Stimulated activated CD8-positive, alpha-beta memory T cell treated with anti-CD3 and anti-CD28 coated beads, Interleukin-12 subunit alpha, Interleukin-12 subunit beta, amount 100 ng/mL, for 24 hours (primary cell): ENCODE results near the gene PDE3B.
"Not testable (repeated sequence)": the region's sequence is repeated elsewhere in the genome, so short reads cannot be mapped to it uniquely, and the experiment has no call there.

Experiments
- DNase-seq: peaks from one replicate; pipeline ENCODE4 v3.0.0-alpha.2; 2020; ENCODE audit errors: extremely low read depth

PDE3B gene

GRCh38 chr11:14641801-14642200 is 1.8 kb upstream of the PDE3B start:
- no peak for DNase-seq

- no peak for DNase-seq
These were observed 1.2 kb upstream of the PDE3B start for GRCh38 chr11:14642453-14642852.

- DNase-seq, result no peak
These were observed 519 bp upstream of the PDE3B start for GRCh38 chr11:14642873-14643696.

- DNase-seq, result no peak
These were observed 816 bp downstream of the PDE3B start for GRCh38 chr11:14644226-14645014.

- DNase-seq, result no peak
These were observed 1.7 kb downstream of the PDE3B start for GRCh38 chr11:14645015-14645912.

- no peak for DNase-seq
These were observed 2.6 kb downstream of the PDE3B start for GRCh38 chr11:14645985-14646900.

- DNase-seq, result no peak
These were observed 6.5 kb downstream of the PDE3B start for GRCh38 chr11:14650064-14650463.

- DNase-seq, result no peak
These were observed 9.5 kb downstream of the PDE3B start for GRCh38 chr11:14653090-14653489.

- DNase-seq, result no peak
These were observed 11.8 kb downstream of the PDE3B start for GRCh38 chr11:14655435-14655834.

- no peak for DNase-seq
These were observed 13.2 kb downstream of the PDE3B start for GRCh38 chr11:14656536-14657457.

GRCh38 chr11:14657841-14658240 is 14.2 kb downstream of the PDE3B start:
- DNase-seq, result no peak

GRCh38 chr11:14664926-14665325 is 21.3 kb downstream of the PDE3B start:
- DNase-seq, result not testable (repeated sequence)

- not testable (repeated sequence) for DNase-seq
These were observed 23.7 kb downstream of the PDE3B start for GRCh38 chr11:14667329-14667728.

- DNase-seq, result no peak
These were observed 25.2 kb downstream of the PDE3B start for GRCh38 chr11:14668731-14669301.

GRCh38 chr11:14669499-14669898 is 25.9 kb downstream of the PDE3B start:
- no peak for DNase-seq

GRCh38 chr11:14669958-14670357 is 26.4 kb downstream of the PDE3B start:
- DNase-seq, result no peak

GRCh38 chr11:14672635-14673034 is 29.0 kb downstream of the PDE3B start:
- DNase-seq, result no peak

GRCh38 chr11:14673421-14673820 is 29.8 kb downstream of the PDE3B start:
- no peak for DNase-seq

- no peak for DNase-seq
These were observed 30.3 kb downstream of the PDE3B start for GRCh38 chr11:14673824-14674405.
